ENCODE measurements around the gene DOP1B.
A peak's percentile ranks its signal among the peaks of the same experiment; 100 is the strongest.

The DOP1B gene

GRCh38 chr21:36156815-36157670 is at the start of gene DOP1B:
Gene DOP1B (plus strand): TSS chr21:36156824. CDS start chr21:36164734, 7,910 bp downstream.
- CTCF ChIA-PET: no interaction called here
- DNase-seq (ENCODE audit: extremely low spot score): no peak
- TF ChIP-seq BHLHE40 (IDR thresholded peaks at IDR 0.05; ENCODE audit: borderline replicate concordance) (no peak), FOXA1 (IDR thresholded peaks at IDR 0.05) (no peak)
- POLR2A ChIA-PET: no interaction called here

- no peak for DNase-seq (ENCODE audit: extremely low spot score)
- TF ChIP-seq, protein P1, sequence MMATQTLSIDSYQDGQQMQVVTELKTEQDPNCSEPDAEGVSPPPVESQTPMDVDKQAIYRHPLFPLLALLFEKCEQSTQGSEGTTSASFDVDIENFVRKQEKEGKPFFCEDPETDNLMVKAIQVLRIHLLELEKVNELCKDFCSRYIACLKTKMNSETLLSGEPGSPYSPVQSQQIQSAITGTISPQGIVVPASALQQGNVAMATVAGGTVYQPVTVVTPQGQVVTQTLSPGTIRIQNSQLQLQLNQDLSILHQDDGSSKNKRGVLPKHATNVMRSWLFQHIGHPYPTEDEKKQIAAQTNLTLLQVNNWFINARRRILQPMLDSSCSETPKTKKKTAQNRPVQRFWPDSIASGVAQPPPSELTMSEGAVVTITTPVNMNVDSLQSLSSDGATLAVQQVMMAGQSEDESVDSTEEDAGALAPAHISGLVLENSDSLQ (IDR thresholded peaks at IDR 0.05): peak; percentile 54; the same call in 1 of the 2 replicates
- TF ChIP-seq FOXA1 (IDR thresholded peaks at IDR 0.05) (no peak), L3MBTL2 (conservative IDR thresholded peaks at IDR 0.05) (0 out of 2 replicates have a peak, but pooled peaks have one; percentile 22)
- CTCF ChIA-PET: no interaction called here
- POLR2A ChIA-PET: no interaction called here
Measured at GRCh38 chr21:36109868-36110267, 46.8 kb upstream of the DOP1B start.

DNA sequence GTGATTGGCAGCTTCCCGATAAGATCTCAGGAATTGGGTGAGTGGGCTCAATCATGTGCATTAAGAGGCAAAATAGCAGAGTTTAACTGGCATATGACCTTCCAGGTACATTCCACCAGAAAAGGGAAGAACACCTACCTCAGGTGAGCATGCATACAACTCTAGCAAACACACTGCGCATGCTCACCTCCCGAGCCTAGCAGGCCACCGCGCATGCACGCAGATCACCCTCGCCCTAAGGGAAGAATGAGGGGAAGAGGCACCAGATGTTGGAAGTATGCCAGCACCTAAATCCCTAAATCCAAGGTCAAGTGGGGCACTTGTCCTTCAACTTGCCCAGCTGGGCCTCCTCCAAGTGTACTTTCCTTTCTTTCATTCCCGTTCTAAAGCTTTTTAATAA is 45.4 kb upstream of the DOP1B start:
- no peak for TF ChIP-seq ELF4 (IDR thresholded peaks at IDR 0.05)
- TF ChIP-seq SUZ12 (IDR thresholded peaks at IDR 0.05): no peak
- no peak for TF ChIP-seq SP1 (IDR thresholded peaks at IDR 0.05)
- no peak for TF ChIP-seq FOXA1 (IDR thresholded peaks at IDR 0.05)
- TF ChIP-seq TARDBP (IDR thresholded peaks at IDR 0.05): no peak
- no peak for TF ChIP-seq FOXM1 (IDR thresholded peaks at IDR 0.05; ENCODE audit: borderline replicate concordance)
- TF ChIP-seq, protein P1 (IDR thresholded peaks at IDR 0.05): no peak
- no peak for TF ChIP-seq NFRKB (IDR thresholded peaks at IDR 0.05)
- no peak for TF ChIP-seq ZNF384 (IDR thresholded peaks at IDR 0.05)
- TF ChIP-seq LEF1 (IDR thresholded peaks at IDR 0.05; ENCODE audit: borderline replicate concordance): no peak
- TF ChIP-seq FOXK2 (IDR thresholded peaks at IDR 0.05): no peak
- TF ChIP-seq L3MBTL2 (conservative IDR thresholded peaks at IDR 0.05): no peak
- TF ChIP-seq ARNT (IDR thresholded peaks at IDR 0.05): no peak
- no peak for TF ChIP-seq HDGF (IDR thresholded peaks at IDR 0.05; ENCODE audit: borderline replicate concordance)
- no peak for TF ChIP-seq CTBP1 (IDR thresholded peaks at IDR 0.05; ENCODE audit: borderline replicate concordance)
- TF ChIP-seq BHLHE40 (IDR thresholded peaks at IDR 0.05; ENCODE audit: borderline replicate concordance): no peak
- ChIA-PET POLR2A (interaction anchor here (1.3 kb wide), 1 partner anchor 51 kb away, joined by 5 read pairs; the partner anchor contains the start of gene SETD4), CTCF (no interaction called here)
- DNase-seq (ENCODE audit: extremely low spot score): no peak

DNA sequence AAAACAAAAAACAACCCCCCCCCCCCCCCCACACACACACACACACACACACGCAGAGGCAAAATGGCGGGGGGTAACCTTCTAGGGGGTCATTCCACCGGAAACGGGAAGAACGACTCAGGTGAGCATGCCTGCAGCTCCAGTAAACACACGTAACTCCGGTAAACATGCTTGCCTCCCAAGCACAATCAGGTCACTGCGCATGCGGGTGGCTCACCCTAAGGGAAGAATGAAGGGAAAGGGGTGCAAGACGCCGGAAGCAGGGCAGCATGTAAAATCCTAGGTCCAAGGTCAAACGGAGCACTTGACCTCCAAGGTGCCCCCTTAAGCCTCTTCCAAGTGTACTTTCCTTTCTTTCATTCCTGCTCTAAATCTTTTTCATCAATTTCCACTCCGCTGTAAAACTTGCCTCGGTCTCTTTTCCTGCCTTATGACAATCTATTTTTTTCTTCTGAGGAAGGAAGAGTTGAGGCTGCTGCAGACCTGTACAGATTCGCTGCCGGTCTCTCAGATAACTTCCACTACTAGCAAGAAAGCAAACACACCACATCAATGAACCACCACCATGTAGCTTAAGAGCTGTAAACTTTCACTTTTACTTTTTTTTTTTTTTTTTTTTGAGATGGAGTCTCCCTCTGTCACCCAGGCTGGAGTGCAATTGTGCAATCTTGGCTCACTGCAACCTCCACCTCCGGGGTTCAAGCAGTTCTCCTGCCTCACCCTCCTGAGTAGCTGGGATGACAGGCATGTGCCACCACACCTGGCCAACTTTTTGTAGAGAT is 42.8 kb upstream of the DOP1B start:
- CTCF ChIA-PET: interaction anchor here (0.6 to 1.7 kb wide), 7 partner anchors 10 to 602 kb away, joined by 3 to 4 read pairs (median 3); no protein-coding TSS in a partner anchor
- no peak for DNase-seq (ENCODE audit: extremely low spot score)
- POLR2A ChIA-PET: interaction anchor here (0.9 to 2.9 kb wide), 2 partner anchors 9 to 54 kb away, joined by 3 to 16 read pairs; partner anchors contain the start of gene SETD4
- TF ChIP-seq, protein P1 (IDR thresholded peaks at IDR 0.05): no peak
- no peak for TF ChIP-seq ZNF384 (IDR thresholded peaks at IDR 0.05)
- TF ChIP-seq ARNT (IDR thresholded peaks at IDR 0.05): no peak
- no peak for TF ChIP-seq ELF4 (IDR thresholded peaks at IDR 0.05)
- no peak for TF ChIP-seq SUZ12 (IDR thresholded peaks at IDR 0.05)
- no peak for TF ChIP-seq BHLHE40 (IDR thresholded peaks at IDR 0.05; ENCODE audit: borderline replicate concordance)
- no peak for TF ChIP-seq HDGF (IDR thresholded peaks at IDR 0.05; ENCODE audit: borderline replicate concordance)
- TF ChIP-seq NFRKB (IDR thresholded peaks at IDR 0.05): no peak
- no peak for TF ChIP-seq FOXK2 (IDR thresholded peaks at IDR 0.05)
- TF ChIP-seq SP1 (IDR thresholded peaks at IDR 0.05): no peak
- no peak for TF ChIP-seq CTBP1 (IDR thresholded peaks at IDR 0.05; ENCODE audit: borderline replicate concordance)
- no peak for TF ChIP-seq TARDBP (IDR thresholded peaks at IDR 0.05)
- TF ChIP-seq FOXM1 (IDR thresholded peaks at IDR 0.05; ENCODE audit: borderline replicate concordance): no peak
- TF ChIP-seq LEF1 (IDR thresholded peaks at IDR 0.05; ENCODE audit: borderline replicate concordance): no peak
- no peak for TF ChIP-seq FOXA1 (IDR thresholded peaks at IDR 0.05)

DNA sequence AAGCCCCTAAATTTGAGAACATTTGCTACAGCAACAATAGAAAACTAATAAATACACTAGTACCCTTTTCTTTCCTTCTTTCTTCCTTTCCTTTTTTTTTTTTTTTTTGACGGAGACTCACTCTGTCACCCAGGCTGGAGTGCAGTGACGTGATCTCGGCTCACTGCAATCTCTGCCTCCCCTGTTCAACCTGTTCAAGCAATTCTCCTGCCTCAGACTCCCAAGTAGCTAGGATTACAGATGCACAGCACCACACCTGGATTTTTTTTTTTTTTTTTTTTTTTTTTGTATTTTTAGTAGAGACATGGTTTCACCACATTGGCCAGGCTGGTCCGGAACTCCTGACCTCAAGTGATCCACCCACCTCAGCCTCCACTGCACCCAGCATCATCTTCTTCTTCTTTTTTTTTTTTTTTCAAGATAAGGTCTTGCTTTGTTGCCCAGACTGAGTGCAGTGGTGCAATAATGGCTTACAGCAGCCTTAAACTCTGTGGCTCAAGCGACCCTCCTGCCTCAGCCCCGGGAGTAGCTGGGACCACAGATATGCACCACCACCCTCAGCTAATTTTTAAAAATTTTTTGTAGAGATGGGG is 41.4 kb upstream of the DOP1B start:
- POLR2A ChIA-PET: interaction anchor here (1.4 kb wide), 1 partner anchor 20 kb away, joined by 3 read pairs; the partner anchor contains the start of gene CBR3
- TF ChIP-seq, protein P1 (IDR thresholded peaks at IDR 0.05): no peak
- TF ChIP-seq TARDBP (IDR thresholded peaks at IDR 0.05) (no peak), ZNF384 (IDR thresholded peaks at IDR 0.05) (no peak), ELF4 (IDR thresholded peaks at IDR 0.05) (no peak), FOXA1 (IDR thresholded peaks at IDR 0.05) (no peak), LEF1 (IDR thresholded peaks at IDR 0.05; ENCODE audit: borderline replicate concordance) (no peak), BHLHE40 (IDR thresholded peaks at IDR 0.05; ENCODE audit: borderline replicate concordance) (no peak), L3MBTL2 (conservative IDR thresholded peaks at IDR 0.05) (no peak), FOXM1 (IDR thresholded peaks at IDR 0.05; ENCODE audit: borderline replicate concordance) (no peak), NFRKB (IDR thresholded peaks at IDR 0.05) (no peak), FOXK2 (IDR thresholded peaks at IDR 0.05) (no peak), ARNT (IDR thresholded peaks at IDR 0.05) (no peak)
- DNase-seq (ENCODE audit: extremely low spot score): no peak
- CTCF ChIA-PET: interaction anchor here (0.7 kb wide), 1 partner anchor 45 kb away, joined by 4 read pairs; the partner anchor contains the start of gene CBR1

Data from HEK293T (cell line).